Fibroblast of the aortic adventitia (primary cell): ENCODE results near the gene SCAI. TPM values are rescaled to one million over a fixed set of nuclear protein-coding genes. Genes with fewer than 3 reads are reported as not detected.
"Not testable (repeated sequence)": the region's sequence is repeated elsewhere in the genome, so short reads cannot be mapped to it uniquely, and the experiment has no call there.

Experiments
- DNase-seq: peaks from one replicate; pipeline ENCODE4 v3.0.0-alpha.2; 2010; ENCODE audit warnings: low read depth
- H3K4me3 ChIP-seq: 2 replicates; pipeline ENCODE4 v1.5.1; 2011; ENCODE audit warnings: low read depth, mild to moderate bottlenecking, control low read depth, low read length, moderate library complexity
- CTCF ChIP-seq: IDR thresholded peaks from 2 replicates; pipeline ENCODE4 v1.5.1; 2011; ENCODE audit warnings: mild to moderate bottlenecking, low read length, control low read depth, inconsistent platforms; ENCODE audit not compliant: insufficient read depth
- total RNA-seq: library from RNA; depleted of rRNA; stranded (reverse); fragments of >200 nt; gene quantifications from 2 replicates; pipeline ENCODE4 v1.2.3, GENCODE V29; 2012; ENCODE audit warnings: low replicate concordance

SCAI gene
- total RNA-seq, 1 donor = 14.0 TPM

GRCh38 chr9:124964604-124965003, 178.7 kb downstream of the SCAI start:
- TF ChIP-seq CTCF = no peak
- H3K4me3 ChIP-seq = no peak overlapping the region
- no peak for DNase-seq

GRCh38 chr9:124964056-124964455, 179.3 kb downstream of the SCAI start:
- DNase-seq = no peak
- TF ChIP-seq CTCF = no peak
- no peak overlapping the region for H3K4me3 ChIP-seq

- no peak overlapping the region for H3K4me3 ChIP-seq
- no peak for TF ChIP-seq CTCF
- DNase-seq = peak; percentile 16
Observed at GRCh38 chr9:124960409-124960752, 182.9 kb downstream of the SCAI start.

- not testable (repeated sequence) for DNase-seq, H3K4me3 ChIP-seq
Observed at GRCh38 chr9:124959671-124960408, 183.5 kb downstream of the SCAI start.

GRCh38 chr9:124954255-124954654, 189.1 kb downstream of the SCAI start:
- no peak for DNase-seq
- no peak overlapping the region for H3K4me3 ChIP-seq
- TF ChIP-seq CTCF = no peak

GRCh38 chr9:124950050-124950718, 193.1 kb downstream of the SCAI start:
- no peak for TF ChIP-seq CTCF
- DNase-seq = no peak
- no peak overlapping the region for H3K4me3 ChIP-seq

- no peak for TF ChIP-seq CTCF
- DNase-seq = no peak
- H3K4me3 ChIP-seq = no peak overlapping the region
Observed at GRCh38 chr9:124949387-124949786, 193.9 kb downstream of the SCAI start.
